Neural progenitor cell (in vitro differentiated cells): ENCODE data around the gene CDCA7L.

Experiments
- EZH2 ChIP-seq: fragments of 200-600 bp; sonication (generic); IDR thresholded peaks from 2 replicates; pipeline ENCODE4 v1.6.1; 2017; ENCODE audit warnings: antibody characterized with exemption, mild to moderate bottlenecking, moderate library complexity
- TF ChIP-seq, protein P1 (sequence below): fragments of 200-600 bp; sonication (generic); IDR thresholded peaks from 2 replicates; pipeline ENCODE4 v1.5.1; 2017; ENCODE audit warnings: antibody characterized with exemption, mild to moderate bottlenecking

DNA sequence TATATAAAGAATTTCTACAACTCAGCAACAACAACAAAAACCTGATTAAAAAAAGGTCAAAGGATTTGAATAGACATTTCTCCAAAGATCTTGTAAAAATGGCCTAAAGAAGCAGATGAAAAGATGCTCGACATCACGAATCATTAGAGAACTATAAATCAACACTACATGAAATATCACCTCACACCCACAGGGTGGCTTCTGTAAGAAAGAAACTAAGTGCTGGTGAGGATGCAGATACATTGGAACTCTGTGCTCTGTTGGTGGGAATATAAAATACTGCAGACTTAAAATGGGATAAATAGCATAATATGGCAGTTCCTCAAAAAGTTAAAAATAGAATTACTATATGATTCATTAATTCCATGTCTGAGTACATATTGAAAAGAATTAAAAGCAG, 38.3 kb upstream of the CDCA7L start:
- TF ChIP-seq, protein P1, sequence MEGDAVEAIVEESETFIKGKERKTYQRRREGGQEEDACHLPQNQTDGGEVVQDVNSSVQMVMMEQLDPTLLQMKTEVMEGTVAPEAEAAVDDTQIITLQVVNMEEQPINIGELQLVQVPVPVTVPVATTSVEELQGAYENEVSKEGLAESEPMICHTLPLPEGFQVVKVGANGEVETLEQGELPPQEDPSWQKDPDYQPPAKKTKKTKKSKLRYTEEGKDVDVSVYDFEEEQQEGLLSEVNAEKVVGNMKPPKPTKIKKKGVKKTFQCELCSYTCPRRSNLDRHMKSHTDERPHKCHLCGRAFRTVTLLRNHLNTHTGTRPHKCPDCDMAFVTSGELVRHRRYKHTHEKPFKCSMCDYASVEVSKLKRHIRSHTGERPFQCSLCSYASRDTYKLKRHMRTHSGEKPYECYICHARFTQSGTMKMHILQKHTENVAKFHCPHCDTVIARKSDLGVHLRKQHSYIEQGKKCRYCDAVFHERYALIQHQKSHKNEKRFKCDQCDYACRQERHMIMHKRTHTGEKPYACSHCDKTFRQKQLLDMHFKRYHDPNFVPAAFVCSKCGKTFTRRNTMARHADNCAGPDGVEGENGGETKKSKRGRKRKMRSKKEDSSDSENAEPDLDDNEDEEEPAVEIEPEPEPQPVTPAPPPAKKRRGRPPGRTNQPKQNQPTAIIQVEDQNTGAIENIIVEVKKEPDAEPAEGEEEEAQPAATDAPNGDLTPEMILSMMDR = no peak
- TF ChIP-seq EZH2 = no peak
